Thyroid gland (tissue), 4 donors: ENCODE results near the gene TMED7.

ENCODE experiments used
- POLR2A ChIP-seq, 2 donors: fragments of 450-650 bp; IDR thresholded peaks; one replicate each; pipeline ENCODE4 v1.6.1; 2017; ENCODE audit warnings: antibody characterized with exemption in 2 of 2, mild to moderate bottlenecking in 2 of 2, moderate library complexity in 1 of 2
- TF ChIP-seq, protein P1 (sequence below), 6 experiments: fragments of 200-600 bp in 3 of 6; fragments of 450-650 bp in 3 of 6; sonication (generic) in 3 of 6; IDR thresholded peaks; one replicate each; pipeline ENCODE4 v1.5.1; 2016 to 2019; ENCODE audit warnings: antibody characterized with exemption in 6 of 6, mild to moderate bottlenecking in 2 of 6, inconsistent platforms in 1 of 6, moderate library complexity in 1 of 6

DNA sequence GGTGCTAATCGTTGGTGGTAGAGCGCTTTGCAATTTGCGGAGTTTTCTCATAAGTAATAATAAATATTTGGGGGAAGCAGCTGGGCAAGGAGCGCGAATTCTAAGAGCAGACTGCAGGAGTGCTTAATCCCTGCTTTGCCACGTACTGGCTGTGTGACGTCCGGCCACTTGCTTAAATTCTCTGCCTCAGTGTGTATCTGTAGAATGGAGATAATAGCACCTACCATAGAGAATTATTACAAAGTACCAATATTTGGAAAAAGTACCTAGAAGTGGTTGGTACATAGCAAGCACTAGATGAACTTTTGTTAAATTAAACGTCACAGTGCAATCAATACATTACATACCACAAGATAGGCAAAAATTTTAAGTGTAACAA lies 598 bp upstream of the TMED7 start:
- TF ChIP-seq, protein P1, sequence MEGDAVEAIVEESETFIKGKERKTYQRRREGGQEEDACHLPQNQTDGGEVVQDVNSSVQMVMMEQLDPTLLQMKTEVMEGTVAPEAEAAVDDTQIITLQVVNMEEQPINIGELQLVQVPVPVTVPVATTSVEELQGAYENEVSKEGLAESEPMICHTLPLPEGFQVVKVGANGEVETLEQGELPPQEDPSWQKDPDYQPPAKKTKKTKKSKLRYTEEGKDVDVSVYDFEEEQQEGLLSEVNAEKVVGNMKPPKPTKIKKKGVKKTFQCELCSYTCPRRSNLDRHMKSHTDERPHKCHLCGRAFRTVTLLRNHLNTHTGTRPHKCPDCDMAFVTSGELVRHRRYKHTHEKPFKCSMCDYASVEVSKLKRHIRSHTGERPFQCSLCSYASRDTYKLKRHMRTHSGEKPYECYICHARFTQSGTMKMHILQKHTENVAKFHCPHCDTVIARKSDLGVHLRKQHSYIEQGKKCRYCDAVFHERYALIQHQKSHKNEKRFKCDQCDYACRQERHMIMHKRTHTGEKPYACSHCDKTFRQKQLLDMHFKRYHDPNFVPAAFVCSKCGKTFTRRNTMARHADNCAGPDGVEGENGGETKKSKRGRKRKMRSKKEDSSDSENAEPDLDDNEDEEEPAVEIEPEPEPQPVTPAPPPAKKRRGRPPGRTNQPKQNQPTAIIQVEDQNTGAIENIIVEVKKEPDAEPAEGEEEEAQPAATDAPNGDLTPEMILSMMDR (IDR thresholded peaks at IDR 0.05) = no peak
- TF ChIP-seq POLR2A (IDR thresholded peaks at IDR 0.05) = no peak
